GM12878 (cell line): ENCODE measurements around the gene IRF4. TPM values are rescaled to one million over a fixed set of nuclear protein-coding genes. Genes with fewer than 3 reads are reported as not detected.
A peak's percentile ranks its signal among the peaks of the same experiment; 100 is the strongest.

Experiments
- BACH1 ChIP-seq: fragments of 450-650 bp; IDR thresholded peaks from 2 replicates; pipeline ENCODE4 v1.6.1; 2017; ENCODE audit warnings: mild to moderate bottlenecking, borderline replicate concordance
- CBX5 ChIP-seq: sonication (generic); IDR thresholded peaks from 2 replicates; pipeline ENCODE4 v1.6.1; 2016; ENCODE audit warnings: low read depth, moderate library complexity, mild to moderate bottlenecking, inconsistent platforms
- CHD2 ChIP-seq: IDR thresholded peaks from 2 replicates; pipeline ENCODE4 v1.6.1; 2011; ENCODE audit warnings: low read depth, low read length, improper control_type of control experiment, borderline replicate concordance
- EED ChIP-seq: sonication (generic); IDR thresholded peaks from 2 replicates; pipeline ENCODE4 v1.6.1; 2016; ENCODE audit warnings: antibody characterized with exemption, low read depth
- EZH2 ChIP-seq: IDR thresholded peaks from 2 replicates; pipeline ENCODE4 v1.6.1; 2012; ENCODE audit warnings: low read depth, mild to moderate bottlenecking, control low read depth, inconsistent platforms, low read length, borderline replicate concordance; ENCODE audit not compliant: control insufficient read depth
- FOXM1 ChIP-seq: IDR thresholded peaks from 2 replicates; pipeline ENCODE4 v1.6.1; 2012; ENCODE audit warnings: low read depth, mild to moderate bottlenecking, inconsistent platforms, low read length, moderate library complexity
- HDAC2 ChIP-seq: fragments of 200-600 bp; sonication (generic); IDR thresholded peaks from 2 replicates; pipeline ENCODE4 v1.6.1; 2017
- LARP7 ChIP-seq: fragments of 450-650 bp; IDR thresholded peaks from 2 replicates; pipeline ENCODE4 v1.6.1; 2017; ENCODE audit warnings: mild to moderate bottlenecking
- MEF2A ChIP-seq: IDR thresholded peaks from 2 replicates; pipeline ENCODE4 v1.6.1; 2011; ENCODE audit warnings: low read depth, mild to moderate bottlenecking, low read length, moderate library complexity; ENCODE audit not compliant: insufficient read depth
- NBN ChIP-seq: fragments of 450-650 bp; IDR thresholded peaks from 2 replicates; pipeline ENCODE4 v1.6.1; 2016
- NFXL1 ChIP-seq: fragments of 450-650 bp; IDR thresholded peaks from 2 replicates; pipeline ENCODE4 v1.6.1; 2017; ENCODE audit warnings: antibody characterized with exemption, mild to moderate bottlenecking, borderline replicate concordance
- POLR2AphosphoS2 ChIP-seq: IDR thresholded peaks from 2 replicates; pipeline ENCODE4 v1.6.1; 2011; ENCODE audit warnings: low read depth, mild to moderate bottlenecking, low read length, improper control_type of control experiment, moderate library complexity
- POLR2AphosphoS5 ChIP-seq: IDR thresholded peaks from 2 replicates; pipeline ENCODE4 v1.6.1; 2011; ENCODE audit warnings: mild to moderate bottlenecking, low read length, inconsistent platforms
- RAD51 ChIP-seq: fragments of 450-650 bp; IDR thresholded peaks from 2 replicates; pipeline ENCODE4 v1.6.1; 2016; ENCODE audit warnings: moderate library complexity, mild to moderate bottlenecking, inconsistent platforms
- RB1 ChIP-seq: fragments of 450-650 bp; formaldehyde crosslinking; IDR thresholded peaks from 2 replicates; pipeline ENCODE4 v1.6.1; 2017; ENCODE audit warnings: mild to moderate bottlenecking, borderline replicate concordance
- RUNX3 ChIP-seq: IDR thresholded peaks from 2 replicates; pipeline ENCODE4 v1.6.1; 2012; ENCODE audit warnings: low read length, inconsistent platforms
- SREBF2 ChIP-seq: IDR thresholded peaks from 2 replicates; pipeline ENCODE4 v1.6.1; 2012; ENCODE audit warnings: mild to moderate bottlenecking, low read length
- SUZ12 ChIP-seq: fragments of 200-600 bp; sonication (generic); IDR thresholded peaks from one replicate; pipeline ENCODE4 v1.6.1; 2018; ENCODE audit warnings: antibody characterized with exemption, mild to moderate bottlenecking; ENCODE audit not compliant: unreplicated experiment
- TBL1XR1 ChIP-seq: IDR thresholded peaks from 2 replicates; pipeline ENCODE4 v1.6.1; 2012; ENCODE audit warnings: low read depth, low read length, improper control_type of control experiment
- TCF3 ChIP-seq: IDR thresholded peaks from 2 replicates; pipeline ENCODE4 v1.6.1; 2012; ENCODE audit warnings: low read depth, mild to moderate bottlenecking, low read length, borderline replicate concordance; ENCODE audit not compliant: insufficient read depth
- YY1 ChIP-seq: IDR thresholded peaks from 2 replicates; pipeline ENCODE4 v1.6.1; 2011; ENCODE audit warnings: low read depth, mild to moderate bottlenecking, low read length
- ZNF24 ChIP-seq: fragments of 450-650 bp; IDR thresholded peaks from 2 replicates; pipeline ENCODE4 v1.6.1; 2017; ENCODE audit warnings: antibody characterized with exemption, mild to moderate bottlenecking
- ZNF622 ChIP-seq: fragments of 450-650 bp; IDR thresholded peaks from 2 replicates; pipeline ENCODE4 v1.6.1; 2017; ENCODE audit warnings: mild to moderate bottlenecking, inconsistent platforms
- polyA plus RNA-seq, 11 experiments: library from polyadenylated mRNA; depleted of rRNA in 4 of 11; unstranded in 6 of 11; stranded (reverse) in 5 of 11; fragments of >200 nt; fragmentation: Nextera tagmentation in 4 of 11; fragmentation: Illumina TruSeq in 1 of 11; extraction: Ambion mirVana in 4 of 11; extraction: Trizol in 1 of 11; gene quantifications; 1 replicate in 1 of 11; 2 replicates in 10 of 11; pipeline versions ENCODE4 v1.2.1 to v1.2.3, GENCODE V29; 2011 to 2016; ENCODE audit warnings: inconsistent platforms in 2 of 11, missing spikeins in 2 of 11, low read depth in 1 of 11
- total RNA-seq, 4 experiments: library from RNA; depleted of rRNA in 3 of 4; stranded (reverse); fragments of >200 nt in 3 of 4; fragmentation: Illumina TruSeq in 1 of 4; extraction: Trizol in 1 of 4; gene quantifications; 2 replicates each; pipeline versions ENCODE4 v1.2.1 to v1.2.3, GENCODE V29; 2013 to 2021
- TF ChIP-seq, protein P1 (sequence below): fragments of 450-650 bp; IDR thresholded peaks from 2 replicates; pipeline ENCODE4 v1.6.1; 2017; ENCODE audit warnings: mild to moderate bottlenecking, low read depth, inconsistent platforms; ENCODE audit not compliant: poor library complexity, severe bottlenecking
- TF ChIP-seq, protein P2 (sequence below): IDR thresholded peaks from 2 replicates; pipeline ENCODE4 v1.6.1; 2012; ENCODE audit warnings: low read depth, low read length, improper control_type of control experiment
- TF ChIP-seq, protein P3 (sequence below): fragments of 450-650 bp; formaldehyde crosslinking; IDR thresholded peaks from 2 replicates; pipeline ENCODE4 v1.4.0; 2022; ENCODE audit warnings: mild to moderate bottlenecking, moderate library complexity

IRF4 gene
- total and polyA plus RNA-seq, 10 of the 15 experiments (the other 5 are each of a cell fraction or from before 2014, with no cell fraction given) = 50.0 to 495 (median 257) TPM

DNA sequence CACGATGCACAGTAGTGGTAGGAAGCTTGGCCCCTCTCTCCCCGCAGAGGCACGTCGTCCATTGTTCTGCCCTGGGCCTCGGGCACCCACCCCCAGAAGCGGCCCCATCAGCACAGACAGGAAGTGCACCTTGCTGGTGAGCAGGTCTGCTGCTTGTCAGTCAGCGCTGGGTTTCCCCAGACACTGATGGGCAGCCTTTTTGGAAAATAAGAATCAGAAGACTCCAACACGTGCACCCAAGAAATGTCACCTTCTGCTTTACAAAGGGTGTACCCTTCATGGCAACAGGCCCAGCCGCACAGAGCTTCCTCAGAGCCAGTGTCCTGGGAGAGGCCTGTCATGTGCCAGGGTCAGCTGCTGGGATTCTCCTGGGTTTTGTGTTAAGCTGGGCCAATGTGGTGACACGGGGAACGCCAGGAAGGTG lies 34.7 kb upstream of the IRF4 start (continued):
- TF ChIP-seq TCF3 = no peak
- no peak for TF ChIP-seq LARP7
- TF ChIP-seq CHD2 = no peak; the same call in 1 of the 2 replicates
- TF ChIP-seq, protein P1, sequence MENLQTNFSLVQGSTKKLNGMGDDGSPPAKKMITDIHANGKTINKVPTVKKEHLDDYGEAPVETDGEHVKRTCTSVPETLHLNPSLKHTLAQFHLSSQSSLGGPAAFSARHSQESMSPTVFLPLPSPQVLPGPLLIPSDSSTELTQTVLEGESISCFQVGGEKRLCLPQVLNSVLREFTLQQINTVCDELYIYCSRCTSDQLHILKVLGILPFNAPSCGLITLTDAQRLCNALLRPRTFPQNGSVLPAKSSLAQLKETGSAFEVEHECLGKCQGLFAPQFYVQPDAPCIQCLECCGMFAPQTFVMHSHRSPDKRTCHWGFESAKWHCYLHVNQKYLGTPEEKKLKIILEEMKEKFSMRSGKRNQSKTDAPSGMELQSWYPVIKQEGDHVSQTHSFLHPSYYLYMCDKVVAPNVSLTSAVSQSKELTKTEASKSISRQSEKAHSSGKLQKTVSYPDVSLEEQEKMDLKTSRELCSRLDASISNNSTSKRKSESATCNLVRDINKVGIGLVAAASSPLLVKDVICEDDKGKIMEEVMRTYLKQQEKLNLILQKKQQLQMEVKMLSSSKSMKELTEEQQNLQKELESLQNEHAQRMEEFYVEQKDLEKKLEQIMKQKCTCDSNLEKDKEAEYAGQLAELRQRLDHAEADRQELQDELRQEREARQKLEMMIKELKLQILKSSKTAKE = no peak
- TF ChIP-seq NFXL1 = no peak
- no peak for TF ChIP-seq FOXM1
- TF ChIP-seq POLR2AphosphoS5 = no peak
- TF ChIP-seq HDAC2 = no peak
- TF ChIP-seq EED = peak; percentile 62; the same call in 1 of the 2 replicates
- TF ChIP-seq TBL1XR1 = no peak
- TF ChIP-seq, protein P2, sequence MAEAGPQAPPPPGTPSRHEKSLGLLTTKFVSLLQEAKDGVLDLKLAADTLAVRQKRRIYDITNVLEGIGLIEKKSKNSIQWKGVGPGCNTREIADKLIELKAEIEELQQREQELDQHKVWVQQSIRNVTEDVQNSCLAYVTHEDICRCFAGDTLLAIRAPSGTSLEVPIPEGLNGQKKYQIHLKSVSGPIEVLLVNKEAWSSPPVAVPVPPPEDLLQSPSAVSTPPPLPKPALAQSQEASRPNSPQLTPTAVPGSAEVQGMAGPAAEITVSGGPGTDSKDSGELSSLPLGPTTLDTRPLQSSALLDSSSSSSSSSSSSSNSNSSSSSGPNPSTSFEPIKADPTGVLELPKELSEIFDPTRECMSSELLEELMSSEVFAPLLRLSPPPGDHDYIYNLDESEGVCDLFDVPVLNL = no peak
- no peak for TF ChIP-seq CBX5
- TF ChIP-seq, protein P3, sequence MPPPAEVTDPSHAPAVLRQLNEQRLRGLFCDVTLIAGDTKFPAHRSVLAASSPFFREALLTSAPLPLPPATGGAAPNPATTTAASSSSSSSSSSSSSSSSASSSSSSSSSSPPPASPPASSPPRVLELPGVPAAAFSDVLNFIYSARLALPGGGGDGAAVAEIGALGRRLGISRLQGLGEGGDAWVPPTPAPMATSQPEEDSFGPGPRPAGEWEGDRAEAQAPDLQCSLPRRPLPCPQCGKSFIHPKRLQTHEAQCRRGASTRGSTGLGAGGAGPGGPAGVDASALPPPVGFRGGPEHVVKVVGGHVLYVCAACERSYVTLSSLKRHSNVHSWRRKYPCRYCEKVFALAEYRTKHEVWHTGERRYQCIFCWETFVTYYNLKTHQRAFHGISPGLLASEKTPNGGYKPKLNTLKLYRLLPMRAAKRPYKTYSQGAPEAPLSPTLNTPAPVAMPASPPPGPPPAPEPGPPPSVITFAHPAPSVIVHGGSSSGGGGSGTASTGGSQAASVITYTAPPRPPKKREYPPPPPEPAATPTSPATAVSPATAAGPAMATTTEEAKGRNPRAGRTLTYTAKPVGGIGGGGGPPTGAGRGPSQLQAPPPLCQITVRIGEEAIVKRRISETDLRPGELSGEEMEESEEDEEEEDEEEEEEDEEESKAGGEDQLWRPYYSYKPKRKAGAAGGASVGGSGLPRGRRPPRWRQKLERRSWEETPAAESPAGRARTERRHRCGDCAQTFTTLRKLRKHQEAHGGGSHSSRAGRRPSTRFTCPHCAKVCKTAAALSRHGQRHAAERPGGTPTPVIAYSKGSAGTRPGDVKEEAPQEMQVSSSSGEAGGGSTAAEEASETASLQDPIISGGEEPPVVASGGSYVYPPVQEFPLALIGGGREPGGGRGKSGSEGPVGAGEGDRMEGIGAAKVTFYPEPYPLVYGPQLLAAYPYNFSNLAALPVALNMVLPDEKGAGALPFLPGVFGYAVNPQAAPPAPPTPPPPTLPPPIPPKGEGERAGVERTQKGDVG (CRISPR knock-in tag) = no peak
- peak; percentile 63; the same call in 1 of the 2 replicates for TF ChIP-seq YY1
- TF ChIP-seq RUNX3 = no peak
- 0 out of 2 replicates have a peak, but pooled peaks have one; percentile 20 for TF ChIP-seq RB1
- no peak for TF ChIP-seq SREBF2
- no peak for TF ChIP-seq MEF2A
- peak; percentile 68; the same call in 1 of the 2 replicates for TF ChIP-seq NBN
- TF ChIP-seq RAD51 = peak; percentile 70
- TF ChIP-seq BACH1 = peak; percentile 30; the same call in 1 of the 2 replicates
- no peak for TF ChIP-seq ZNF24
- TF ChIP-seq POLR2AphosphoS2 = 0 out of 2 replicates have a peak, but pooled peaks have one; percentile 44
- no peak for TF ChIP-seq EZH2
- TF ChIP-seq ZNF622 = no peak
- no peak for TF ChIP-seq SUZ12
